Hepatocyte (in vitro differentiated cells): Measurements from ENCODE around the gene REM2. TPM values are rescaled to one million over a fixed set of nuclear protein-coding genes. Genes with fewer than 3 reads are reported as not detected.

ENCODE experiments used
- DNase-seq: peaks from one replicate; pipeline ENCODE4 v3.0.0-alpha.2; 2016; ENCODE audit warnings: low spot score
- H2AFZ ChIP-seq: fragments of 200-600 bp; sonication (generic); 2 replicates; pipeline ENCODE4 v1.6.0; 2016; ENCODE audit warnings: antibody characterized with exemption, mild to moderate bottlenecking
- H3K27ac ChIP-seq: fragments of 200-600 bp; sonication (generic); 2 replicates; pipeline ENCODE4 v1.5.1; 2016; ENCODE audit warnings: mild to moderate bottlenecking
- H3K27me3 ChIP-seq: fragments of 200-600 bp; sonication (generic); 2 replicates; pipeline ENCODE4 v1.6.1; 2016
- H3K36me3 ChIP-seq: fragments of 200-600 bp; sonication (generic); replicated peaks from 2 replicates; pipeline ENCODE4 v1.5.1; 2016; ENCODE audit warnings: low read depth; ENCODE audit not compliant: insufficient read depth
- H3K4me1 ChIP-seq: fragments of 200-600 bp; sonication (generic); 2 replicates; pipeline ENCODE4 v1.5.1; 2016; ENCODE audit warnings: mild to moderate bottlenecking, moderate library complexity; ENCODE audit not compliant: insufficient read depth
- H3K4me2 ChIP-seq: fragments of 200-600 bp; sonication (generic); 2 replicates; pipeline ENCODE4 v1.6.0; 2016
- H3K4me3 ChIP-seq: fragments of 200-600 bp; sonication (generic); 2 replicates; pipeline ENCODE4 v1.5.1; 2016; ENCODE audit warnings: mild to moderate bottlenecking
- H3K79me2 ChIP-seq: fragments of 200-600 bp; sonication (generic); 2 replicates; pipeline ENCODE4 v1.6.0; 2017; ENCODE audit warnings: mild to moderate bottlenecking
- H3K9me2 ChIP-seq: fragments of 200-600 bp; sonication (generic); replicated peaks from 2 replicates; pipeline ENCODE4 v1.6.0; 2017; ENCODE audit warnings: mild to moderate bottlenecking; ENCODE audit not compliant: insufficient read depth
- H3K9me3 ChIP-seq: fragments of 200-600 bp; sonication (generic); 2 replicates; pipeline ENCODE4 v1.5.1; 2016; ENCODE audit warnings: low read depth, mild to moderate bottlenecking
- H4K20me1 ChIP-seq: fragments of 200-600 bp; sonication (generic); 2 replicates; pipeline ENCODE4 v1.6.0; 2016; ENCODE audit warnings: mild to moderate bottlenecking; ENCODE audit not compliant: insufficient read depth, poor library complexity, severe bottlenecking
- EZH2 ChIP-seq: fragments of 200-600 bp; sonication (generic); IDR thresholded peaks from 2 replicates; pipeline ENCODE4 v1.6.1; 2016; ENCODE audit warnings: antibody characterized with exemption, mild to moderate bottlenecking, borderline replicate concordance
- EZH2phosphoT487 ChIP-seq: fragments of 200-600 bp; sonication (generic); IDR thresholded peaks from one replicate; pipeline ENCODE4 v1.6.1; 2018; ENCODE audit warnings: antibody characterized with exemption, mild to moderate bottlenecking, low read depth, moderate library complexity; ENCODE audit not compliant: unreplicated experiment, severe bottlenecking
- WGBS: methylation state at CpG from one replicate; pipeline ENCODE4 v1.1.6; 2016; ENCODE audit warnings: low lambda C conversion rate; ENCODE audit errors: missing lambda C conversion rate; 5-methylcytosine and 5-hydroxymethylcytosine counted together
- polyA plus RNA-seq: library from polyadenylated mRNA; unstranded; fragments of >200 nt; fragmentation: Nextera tagmentation; extraction: Ambion mirVana; gene quantifications from 2 replicates; pipeline ENCODE4 v1.2.1, GENCODE V29; 2016
- total RNA-seq: library from RNA; depleted of rRNA; stranded (reverse); fragments of >200 nt; gene quantifications from 2 replicates; pipeline ENCODE4 v1.2.3, GENCODE V29; 2014
- TF ChIP-seq, protein P1 (sequence below): fragments of 200-600 bp; sonication (generic); IDR thresholded peaks from 2 replicates; pipeline ENCODE4 v1.5.1; 2016; ENCODE audit warnings: antibody characterized with exemption, mild to moderate bottlenecking; ENCODE audit not compliant: poor library complexity

The REM2 gene
- total and polyA plus RNA-seq, 2 experiments from 2014 or later: 1.9 to 5.5 TPM

DNA sequence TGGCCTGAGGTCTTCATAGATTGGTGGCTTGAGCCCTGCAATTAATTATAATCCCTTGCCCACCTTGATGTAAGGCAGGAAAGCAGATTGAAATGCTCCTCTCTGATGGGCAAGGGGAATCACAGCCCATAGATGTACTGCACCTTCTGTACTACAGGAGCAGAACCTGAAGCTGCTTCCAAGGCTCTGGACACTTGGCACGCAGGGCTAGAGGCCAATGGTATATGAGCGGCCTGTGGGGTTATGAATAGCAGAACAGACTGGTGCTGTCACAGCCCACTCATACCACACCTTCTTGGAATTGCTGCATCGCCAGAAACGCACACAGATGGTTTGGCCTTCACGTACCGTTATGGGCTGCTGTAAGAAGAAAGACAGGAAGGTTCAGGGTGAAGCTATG is 37.7 kb downstream of the REM2 start:
- Histone ChIP-seq H3K27ac (no peak overlapping the region), H4K20me1 (no peaks in the 10 kb centered on the region), H3K4me1 (peaks cover 7% of the 10 kb centered on the region), H3K9me3 (no peaks in the 10 kb centered on the region), H2AFZ (no peak overlapping the region), H3K9me2 (no peaks in the 10 kb centered on the region), H3K36me3 (no peaks in the 10 kb centered on the region), H3K4me2 (no peak overlapping the region), H3K27me3 (no peaks in the 10 kb centered on the region), H3K4me3 (no peak overlapping the region), H3K79me2 (peaks cover 29% of the 10 kb centered on the region)
- no peak for DNase-seq
- 95% methylated on average over 6 of the region's 6 CpGs for WGBS
- TF ChIP-seq, protein P1, sequence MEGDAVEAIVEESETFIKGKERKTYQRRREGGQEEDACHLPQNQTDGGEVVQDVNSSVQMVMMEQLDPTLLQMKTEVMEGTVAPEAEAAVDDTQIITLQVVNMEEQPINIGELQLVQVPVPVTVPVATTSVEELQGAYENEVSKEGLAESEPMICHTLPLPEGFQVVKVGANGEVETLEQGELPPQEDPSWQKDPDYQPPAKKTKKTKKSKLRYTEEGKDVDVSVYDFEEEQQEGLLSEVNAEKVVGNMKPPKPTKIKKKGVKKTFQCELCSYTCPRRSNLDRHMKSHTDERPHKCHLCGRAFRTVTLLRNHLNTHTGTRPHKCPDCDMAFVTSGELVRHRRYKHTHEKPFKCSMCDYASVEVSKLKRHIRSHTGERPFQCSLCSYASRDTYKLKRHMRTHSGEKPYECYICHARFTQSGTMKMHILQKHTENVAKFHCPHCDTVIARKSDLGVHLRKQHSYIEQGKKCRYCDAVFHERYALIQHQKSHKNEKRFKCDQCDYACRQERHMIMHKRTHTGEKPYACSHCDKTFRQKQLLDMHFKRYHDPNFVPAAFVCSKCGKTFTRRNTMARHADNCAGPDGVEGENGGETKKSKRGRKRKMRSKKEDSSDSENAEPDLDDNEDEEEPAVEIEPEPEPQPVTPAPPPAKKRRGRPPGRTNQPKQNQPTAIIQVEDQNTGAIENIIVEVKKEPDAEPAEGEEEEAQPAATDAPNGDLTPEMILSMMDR: no peak
- no peak for TF ChIP-seq EZH2

DNA sequence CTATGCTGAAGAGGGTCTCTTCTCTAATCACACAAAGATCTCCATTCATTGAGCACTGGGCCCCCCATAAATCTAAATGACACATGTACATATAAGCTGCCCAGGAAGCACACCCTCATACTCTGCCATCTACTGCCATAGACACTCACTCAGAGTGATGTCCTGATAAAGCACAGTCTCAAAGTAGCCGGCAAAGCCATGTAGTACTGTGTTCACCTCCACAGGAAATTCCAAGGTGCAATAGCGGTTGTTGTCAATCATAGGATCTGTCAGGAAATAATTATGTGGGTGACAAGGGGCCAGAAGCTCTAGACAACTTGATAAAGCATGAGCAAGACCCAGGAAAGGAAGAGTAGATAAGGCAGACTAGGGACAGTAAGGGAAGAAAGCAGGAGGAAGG is 39.3 kb downstream of the REM2 start:
- Histone ChIP-seq H3K79me2 (peaks cover 18% of the 10 kb centered on the region), H3K4me2 (no peak overlapping the region), H3K4me1 (peaks cover 7% of the 10 kb centered on the region), H3K9me2 (no peaks in the 10 kb centered on the region), H3K27ac (peak overlapping the region; percentile 54), H3K4me3 (no peak overlapping the region), H3K9me3 (no peaks in the 10 kb centered on the region), H4K20me1 (no peaks in the 10 kb centered on the region), H3K36me3 (no peaks in the 10 kb centered on the region), H2AFZ (no peak overlapping the region), H3K27me3 (no peaks in the 10 kb centered on the region)
- WGBS: 91% methylated on average over 2 of the region's 2 CpGs
- no peak for DNase-seq
- TF ChIP-seq EZH2: no peak
- TF ChIP-seq, protein P1: no peak
- TF ChIP-seq EZH2phosphoT487: no peak

DNA sequence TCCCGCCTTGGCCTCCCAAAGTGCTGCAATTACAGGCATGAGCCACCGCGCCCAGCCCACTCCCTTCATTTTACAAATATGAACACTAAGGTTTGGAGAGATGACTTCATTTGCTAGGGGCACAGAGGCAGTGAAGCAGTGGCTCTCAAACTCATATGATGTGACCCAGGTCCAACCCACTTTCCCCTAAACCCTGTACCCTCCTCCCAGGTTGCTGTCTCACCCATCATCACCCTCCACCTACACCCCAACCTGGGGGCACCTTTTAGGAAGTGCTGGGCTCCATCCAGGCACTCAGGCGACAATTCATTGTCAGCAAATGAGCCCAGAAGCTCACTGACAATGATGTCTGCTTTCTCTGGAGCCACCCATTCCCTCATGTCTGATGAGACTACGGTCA is 40.7 kb downstream of the REM2 start:
- no peaks in the 10 kb centered on the region for H3K9me2 ChIP-seq
- no peak overlapping the region for H3K27ac ChIP-seq
- H3K36me3 ChIP-seq: no peaks in the 10 kb centered on the region
- no peak overlapping the region for H2AFZ ChIP-seq
- no peak for DNase-seq
- no peaks in the 10 kb centered on the region for H3K9me3 ChIP-seq
- H3K4me3 ChIP-seq: no peak overlapping the region
- peaks cover 4% of the 10 kb centered on the region for H3K4me1 ChIP-seq
- TF ChIP-seq EZH2phosphoT487: no peak
- TF ChIP-seq, protein P1: no peak
- no peak for TF ChIP-seq EZH2
- no peak overlapping the region for H3K4me2 ChIP-seq
- H3K27me3 ChIP-seq: no peaks in the 10 kb centered on the region
- 98% methylated on average over 5 of the region's 5 CpGs for WGBS
- peaks cover 19% of the 10 kb centered on the region for H3K79me2 ChIP-seq
- no peaks in the 10 kb centered on the region for H4K20me1 ChIP-seq

DNA sequence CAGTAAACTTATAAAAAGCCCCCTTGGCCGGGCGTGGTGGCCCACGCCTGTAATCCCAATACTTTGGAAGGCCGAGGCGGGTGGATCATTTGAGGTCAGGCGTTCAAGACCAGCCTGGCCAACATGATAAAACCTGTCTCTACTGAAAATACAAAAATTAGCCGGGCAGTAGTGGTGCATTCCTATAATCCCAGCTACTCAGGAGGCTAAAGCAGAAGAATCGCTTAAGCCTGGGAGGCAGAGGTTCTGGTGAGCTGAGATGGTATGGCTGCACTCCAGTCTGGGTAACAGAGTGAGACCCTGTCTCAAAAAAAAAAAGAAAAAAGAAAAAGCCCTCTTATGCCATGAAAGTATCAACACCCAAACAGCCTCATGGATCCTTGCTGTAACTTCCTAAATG is 42.5 kb downstream of the REM2 start:
- Histone ChIP-seq H3K27ac (no peak overlapping the region), H3K4me1 (peaks cover 4% of the 10 kb centered on the region), H3K4me2 (no peak overlapping the region), H3K27me3 (no peaks in the 10 kb centered on the region), H3K4me3 (no peak overlapping the region), H3K9me3 (no peaks in the 10 kb centered on the region), H3K36me3 (no peaks in the 10 kb centered on the region), H3K79me2 (peaks cover 21% of the 10 kb centered on the region), H4K20me1 (no peaks in the 10 kb centered on the region), H2AFZ (no peak overlapping the region), H3K9me2 (no peaks in the 10 kb centered on the region)
- no peak for DNase-seq
- 95% methylated on average over 8 of the region's 8 CpGs for WGBS
- no peak for TF ChIP-seq EZH2phosphoT487
- TF ChIP-seq, protein P1: no peak
- no peak for TF ChIP-seq EZH2
